HG02623 (cell line): Measurements from ENCODE around the gene RGS19.
"Not testable (repeated sequence)": the region's sequence is repeated elsewhere in the genome, so short reads cannot be mapped to it uniquely, and the experiment has no call there.

Source experiments
- ATAC-seq: cut with Tn5 transposase; IDR thresholded peaks from one replicate; pipeline ENCODE4 v1.9.1; 2021; ENCODE audit warnings: moderate library complexity; ENCODE audit not compliant: unreplicated experiment

The RGS19 gene

GRCh38 chr20:64079273-64080012 is at the start of gene RGS19:
RGS19 (minus strand) TSS chr20:64079518; CDS start chr20:64076886, 2,632 bp downstream.
- ATAC-seq = peak; percentile 32

GRCh38 chr20:64123517-64123916 is 44.2 kb upstream of the RGS19 start:
- ATAC-seq = not testable (repeated sequence)

GRCh38 chr20:64122927-64123326 is 43.6 kb upstream of the RGS19 start:
- not testable (repeated sequence) for ATAC-seq

DNA sequence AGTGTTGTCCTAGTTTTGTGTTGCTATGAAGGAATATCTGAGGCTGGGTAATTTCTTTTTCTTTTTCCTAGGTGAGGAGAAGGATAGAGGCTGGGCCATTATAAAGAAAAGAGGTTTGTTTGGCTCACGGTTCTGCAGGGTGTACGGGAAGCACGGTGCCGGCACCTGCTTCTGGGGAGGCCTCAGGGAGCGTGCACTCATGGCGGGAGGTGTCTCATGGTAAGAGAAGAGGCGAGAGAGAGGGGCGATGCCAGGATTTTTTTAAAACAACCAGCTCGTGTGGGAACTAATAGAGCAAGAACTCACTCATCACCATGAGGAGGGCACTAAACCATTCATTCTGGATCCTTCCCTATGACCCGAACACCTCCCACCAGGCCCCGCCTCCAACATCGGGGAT is 42.3 kb upstream of the RGS19 start:
- no peak for ATAC-seq

DNA sequence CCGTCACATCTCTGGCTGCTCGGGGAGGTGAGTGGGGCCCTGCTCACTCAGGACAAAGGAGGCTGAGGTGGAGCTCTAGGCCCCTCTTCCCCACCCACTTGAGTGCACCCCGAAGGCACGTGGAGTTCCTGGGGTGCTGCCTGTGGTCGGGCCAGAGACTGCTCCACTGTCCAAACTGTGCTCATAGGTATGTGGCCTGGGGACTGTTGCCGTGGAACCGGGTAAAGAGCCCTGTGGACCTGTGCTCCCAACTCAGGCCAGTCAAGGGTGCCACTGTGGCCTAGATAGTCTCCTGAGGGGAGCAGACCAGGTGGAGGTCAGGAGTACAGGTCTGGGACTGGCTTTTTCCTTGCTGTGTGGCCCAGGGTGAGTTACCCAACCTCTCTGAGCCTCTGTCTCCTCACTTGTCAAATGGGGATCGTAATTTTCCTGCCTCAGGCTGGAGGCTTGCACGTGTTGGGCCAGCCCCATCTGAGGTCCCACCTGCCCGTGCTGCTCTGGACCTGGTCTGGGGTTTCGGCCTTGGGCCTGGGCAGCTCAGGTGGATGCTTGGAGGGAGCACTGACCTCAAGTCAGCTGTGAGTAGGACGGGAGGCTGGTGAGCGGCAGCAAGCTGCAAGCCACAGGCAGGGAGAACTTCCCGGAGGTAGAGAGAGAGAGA is 40.5 kb upstream of the RGS19 start:
- no peak for ATAC-seq

- no peak for ATAC-seq
Measured at GRCh38 chr20:64119301-64119680, 40.0 kb upstream of the RGS19 start.

- ATAC-seq = not testable (repeated sequence)
Measured at GRCh38 chr20:64117432-64117777, 38.1 kb upstream of the RGS19 start.

DNA sequence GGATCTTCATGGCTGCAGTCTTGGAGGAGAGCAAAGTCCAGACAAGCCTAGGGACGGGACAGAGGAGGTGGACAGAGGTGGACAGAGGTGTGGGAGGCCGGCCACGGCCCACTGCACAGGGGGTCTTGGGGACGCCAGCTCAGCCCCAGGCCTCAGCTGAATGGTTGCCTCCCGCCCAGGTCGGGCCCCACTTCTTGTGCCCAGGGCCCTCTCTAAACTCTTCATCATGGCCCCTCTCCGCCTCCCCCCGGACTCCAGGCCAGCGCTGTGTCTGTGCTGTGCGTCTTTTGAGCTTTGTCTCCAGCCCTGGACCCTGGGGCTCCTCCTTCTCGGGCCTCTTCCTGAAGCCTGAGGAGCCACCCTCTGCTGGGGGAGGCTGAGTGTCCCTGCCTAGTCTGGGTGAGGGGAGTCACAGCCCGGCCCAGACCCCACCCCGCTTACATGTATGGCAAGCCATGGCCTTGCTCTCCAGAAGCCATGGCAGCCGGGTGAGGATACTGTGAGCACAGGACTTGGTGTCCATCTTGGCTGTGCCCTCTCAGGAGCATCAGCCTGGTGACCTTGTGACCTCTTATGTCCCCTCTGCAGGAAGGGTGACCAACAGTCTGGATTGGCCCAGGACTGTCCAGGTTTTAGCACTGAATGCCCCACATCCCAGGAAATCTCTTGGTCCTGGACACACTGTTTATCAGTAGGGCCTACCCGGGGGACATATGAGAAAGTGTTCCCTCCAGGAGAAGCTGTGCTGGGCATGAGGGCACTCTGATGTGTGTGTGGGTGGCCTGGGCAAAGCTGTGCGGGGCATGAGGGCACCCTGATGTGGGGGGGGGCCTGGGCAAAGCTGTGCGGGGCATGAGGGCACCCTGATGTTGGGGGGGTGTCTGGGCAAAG is 37.5 kb upstream of the RGS19 start:
- ATAC-seq = no peak

- ATAC-seq = no peak
Measured at GRCh38 chr20:64116016-64116415, 36.7 kb upstream of the RGS19 start.

- no peak for ATAC-seq
Measured at GRCh38 chr20:64115171-64115911, 36.0 kb upstream of the RGS19 start.

GRCh38 chr20:64114356-64114971 is 35.1 kb upstream of the RGS19 start:
- no peak for ATAC-seq

- ATAC-seq = no peak
Measured at GRCh38 chr20:64113796-64114355, 34.6 kb upstream of the RGS19 start.

DNA sequence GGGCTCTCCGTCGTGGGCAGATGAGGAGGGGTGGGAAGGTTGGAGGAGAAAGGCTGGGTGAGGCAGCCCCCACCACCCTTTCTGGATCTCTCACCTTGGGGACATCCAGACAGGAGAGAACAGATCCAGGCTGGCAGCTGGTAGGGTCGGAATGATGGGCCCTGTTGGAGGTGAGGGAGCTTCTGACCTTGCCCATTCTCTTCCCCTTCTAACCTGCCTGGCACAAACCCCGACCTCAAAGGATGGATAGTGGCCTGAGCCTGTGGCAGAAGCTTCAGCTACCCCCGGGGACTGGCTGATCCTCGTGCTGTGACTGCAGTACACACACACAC is 34.1 kb upstream of the RGS19 start:
- no peak for ATAC-seq

GRCh38 chr20:64112691-64113443 is 33.5 kb upstream of the RGS19 start:
- no peak for ATAC-seq

GRCh38 chr20:64111841-64112641 is 32.7 kb upstream of the RGS19 start:
- no peak for ATAC-seq

GRCh38 chr20:64110411-64111068 is 31.2 kb upstream of the RGS19 start:
- ATAC-seq = no peak

DNA sequence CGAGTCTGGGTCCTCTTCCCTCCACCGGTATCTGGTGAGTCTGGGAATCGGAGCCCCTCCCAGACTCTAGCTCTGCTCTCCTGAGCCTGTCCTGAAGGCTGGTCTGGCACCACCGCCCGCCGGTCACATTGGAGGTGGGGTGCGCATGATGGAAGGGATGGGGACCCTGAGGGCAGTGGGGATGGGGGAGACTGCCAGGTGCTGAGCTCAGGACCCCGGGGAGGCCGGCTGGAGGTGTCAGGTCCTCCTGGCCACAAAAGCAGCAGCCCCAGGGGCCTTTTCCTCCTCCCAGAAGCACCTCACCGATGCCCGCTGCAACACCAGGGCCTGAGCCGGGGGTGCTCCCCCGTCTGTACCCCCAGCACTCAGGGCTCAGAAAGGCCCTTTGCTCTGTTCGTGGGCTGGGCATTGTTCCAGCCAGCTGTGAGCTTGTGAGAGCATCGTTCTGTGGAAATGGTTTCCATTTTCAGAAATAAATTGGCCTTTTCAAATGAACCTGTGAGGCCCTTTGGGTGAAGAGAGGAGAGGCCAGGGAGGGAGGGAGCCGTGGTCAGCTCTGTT is 30.6 kb upstream of the RGS19 start:
- no peak for ATAC-seq
